ENCODE data around the gene GRIK4.

Gene GRIK4

DNA sequence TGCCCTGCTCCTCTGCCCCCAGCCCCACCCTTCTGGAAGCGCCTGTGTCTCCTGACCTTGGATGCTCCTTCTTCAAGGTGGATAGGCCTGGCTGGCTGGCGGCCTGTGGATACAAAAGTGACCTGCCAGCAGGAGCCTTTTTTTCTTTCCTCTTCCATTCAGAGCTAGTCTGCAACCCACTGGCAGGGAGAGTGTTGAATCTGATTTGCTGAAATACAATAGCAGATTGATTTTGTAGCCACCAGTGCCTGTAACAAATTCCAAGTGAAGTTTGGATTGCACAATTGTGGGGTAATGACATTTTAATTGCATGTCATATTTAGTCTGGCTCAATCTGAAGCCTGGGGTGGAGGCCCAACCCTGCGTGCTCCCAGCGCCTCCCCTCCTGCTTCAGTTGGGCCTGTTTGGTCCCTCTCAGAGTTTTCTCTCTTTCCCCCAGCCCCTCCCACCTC is 97.2 kb downstream of the GRIK4 start:
- TF ChIP-seq, protein P1, sequence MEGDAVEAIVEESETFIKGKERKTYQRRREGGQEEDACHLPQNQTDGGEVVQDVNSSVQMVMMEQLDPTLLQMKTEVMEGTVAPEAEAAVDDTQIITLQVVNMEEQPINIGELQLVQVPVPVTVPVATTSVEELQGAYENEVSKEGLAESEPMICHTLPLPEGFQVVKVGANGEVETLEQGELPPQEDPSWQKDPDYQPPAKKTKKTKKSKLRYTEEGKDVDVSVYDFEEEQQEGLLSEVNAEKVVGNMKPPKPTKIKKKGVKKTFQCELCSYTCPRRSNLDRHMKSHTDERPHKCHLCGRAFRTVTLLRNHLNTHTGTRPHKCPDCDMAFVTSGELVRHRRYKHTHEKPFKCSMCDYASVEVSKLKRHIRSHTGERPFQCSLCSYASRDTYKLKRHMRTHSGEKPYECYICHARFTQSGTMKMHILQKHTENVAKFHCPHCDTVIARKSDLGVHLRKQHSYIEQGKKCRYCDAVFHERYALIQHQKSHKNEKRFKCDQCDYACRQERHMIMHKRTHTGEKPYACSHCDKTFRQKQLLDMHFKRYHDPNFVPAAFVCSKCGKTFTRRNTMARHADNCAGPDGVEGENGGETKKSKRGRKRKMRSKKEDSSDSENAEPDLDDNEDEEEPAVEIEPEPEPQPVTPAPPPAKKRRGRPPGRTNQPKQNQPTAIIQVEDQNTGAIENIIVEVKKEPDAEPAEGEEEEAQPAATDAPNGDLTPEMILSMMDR (IDR thresholded peaks at IDR 0.05; ENCODE audit: low read depth, low read length, missing control alignments): no peak
- H3K4me3 ChIP-seq (ENCODE audit: low read depth, low read length): no peak overlapping the region
- no peak for DNase-seq (ENCODE audit: low read depth)

DNA sequence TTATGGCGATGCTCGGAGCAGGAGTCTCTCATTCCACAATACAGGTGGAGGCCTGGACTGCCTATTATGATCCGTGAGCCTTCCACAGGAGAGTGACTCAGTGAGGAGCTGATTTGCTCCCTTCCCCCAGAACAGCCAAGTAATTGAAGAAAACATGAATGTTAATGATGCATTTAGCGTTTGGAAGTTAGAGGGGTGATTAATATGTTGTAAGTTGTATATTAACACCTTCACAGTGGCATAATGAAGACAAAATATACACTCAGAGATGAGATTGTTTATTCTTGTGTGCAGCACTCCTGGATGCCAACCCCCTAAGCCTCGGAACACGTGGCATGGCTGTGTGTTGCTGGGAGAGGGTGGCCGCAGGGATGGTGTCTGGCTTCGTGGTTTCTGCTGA is 98.6 kb downstream of the GRIK4 start:
- no peak overlapping the region for H3K4me3 ChIP-seq (ENCODE audit: low read depth, low read length)
- DNase-seq (ENCODE audit: low read depth): no peak
- TF ChIP-seq, protein P1 (IDR thresholded peaks at IDR 0.05; ENCODE audit: low read depth, low read length, missing control alignments): no peak

DNA sequence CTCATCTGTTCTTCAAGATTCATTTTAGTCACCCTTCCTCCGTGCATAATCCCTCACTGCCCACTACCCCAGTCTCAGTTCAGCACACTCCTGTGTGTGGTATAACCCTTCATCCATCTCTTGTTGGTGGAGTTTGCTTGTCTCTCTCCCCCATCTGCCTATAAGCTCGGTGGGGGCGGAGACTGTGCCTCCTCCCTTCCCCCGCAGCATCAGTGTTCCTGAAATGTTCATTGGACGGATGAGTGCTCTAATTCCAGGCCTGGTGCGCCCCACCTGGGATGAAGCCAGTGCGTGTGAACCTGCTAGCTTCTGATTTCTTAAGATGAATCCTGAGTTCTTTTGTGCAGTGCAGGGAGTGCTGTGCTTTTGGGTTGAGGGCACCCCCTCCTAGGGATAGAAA is 100.0 kb downstream of the GRIK4 start:
- H3K4me3 ChIP-seq (ENCODE audit: low read depth, low read length): no peak overlapping the region
- DNase-seq (ENCODE audit: low read depth): no peak
- TF ChIP-seq, protein P1 (IDR thresholded peaks at IDR 0.05; ENCODE audit: low read depth, low read length, missing control alignments): no peak

DNA sequence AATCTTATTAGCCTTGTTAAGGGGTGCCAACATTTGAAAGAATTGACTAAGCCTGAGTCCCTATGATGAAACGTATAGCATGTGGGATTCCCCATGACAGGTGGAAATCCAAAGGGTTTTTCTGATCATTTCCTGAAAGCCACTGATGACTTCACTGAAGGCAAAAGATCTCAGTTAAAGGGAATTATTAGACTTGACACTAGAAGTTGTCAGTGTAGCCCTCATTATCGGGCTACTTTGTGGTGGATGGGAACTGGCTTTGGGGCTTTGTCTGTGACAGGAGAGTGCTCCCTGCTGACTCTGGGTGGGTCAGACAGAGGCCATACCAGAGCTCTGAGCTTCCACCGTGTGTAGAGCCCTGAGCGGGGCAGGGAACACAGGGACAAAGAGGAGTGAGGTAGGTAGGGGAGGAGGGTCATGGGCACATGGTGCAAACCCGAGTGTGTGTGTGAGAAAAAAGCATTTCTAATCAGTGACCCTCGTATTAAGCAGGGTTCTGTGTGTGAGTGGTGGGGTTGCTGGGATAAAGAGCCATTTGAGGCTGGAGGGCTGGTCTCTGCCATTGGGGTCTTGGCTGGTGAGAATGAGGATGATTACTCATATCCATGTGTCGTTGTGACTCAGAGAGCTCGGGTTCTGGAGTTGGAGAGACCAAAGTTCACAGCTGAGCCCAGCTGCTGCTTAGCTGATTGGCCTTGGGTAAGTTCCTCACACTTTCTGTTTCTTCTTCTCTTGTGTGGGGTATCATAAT is 101.1 kb downstream of the GRIK4 start:
- TF ChIP-seq, protein P1 (IDR thresholded peaks at IDR 0.05; ENCODE audit: low read depth, low read length, missing control alignments): no peak
- DNase-seq (ENCODE audit: low read depth): peak; percentile 90
- H3K4me3 ChIP-seq (ENCODE audit: low read depth, low read length): peak overlapping the region; percentile 33

DNA sequence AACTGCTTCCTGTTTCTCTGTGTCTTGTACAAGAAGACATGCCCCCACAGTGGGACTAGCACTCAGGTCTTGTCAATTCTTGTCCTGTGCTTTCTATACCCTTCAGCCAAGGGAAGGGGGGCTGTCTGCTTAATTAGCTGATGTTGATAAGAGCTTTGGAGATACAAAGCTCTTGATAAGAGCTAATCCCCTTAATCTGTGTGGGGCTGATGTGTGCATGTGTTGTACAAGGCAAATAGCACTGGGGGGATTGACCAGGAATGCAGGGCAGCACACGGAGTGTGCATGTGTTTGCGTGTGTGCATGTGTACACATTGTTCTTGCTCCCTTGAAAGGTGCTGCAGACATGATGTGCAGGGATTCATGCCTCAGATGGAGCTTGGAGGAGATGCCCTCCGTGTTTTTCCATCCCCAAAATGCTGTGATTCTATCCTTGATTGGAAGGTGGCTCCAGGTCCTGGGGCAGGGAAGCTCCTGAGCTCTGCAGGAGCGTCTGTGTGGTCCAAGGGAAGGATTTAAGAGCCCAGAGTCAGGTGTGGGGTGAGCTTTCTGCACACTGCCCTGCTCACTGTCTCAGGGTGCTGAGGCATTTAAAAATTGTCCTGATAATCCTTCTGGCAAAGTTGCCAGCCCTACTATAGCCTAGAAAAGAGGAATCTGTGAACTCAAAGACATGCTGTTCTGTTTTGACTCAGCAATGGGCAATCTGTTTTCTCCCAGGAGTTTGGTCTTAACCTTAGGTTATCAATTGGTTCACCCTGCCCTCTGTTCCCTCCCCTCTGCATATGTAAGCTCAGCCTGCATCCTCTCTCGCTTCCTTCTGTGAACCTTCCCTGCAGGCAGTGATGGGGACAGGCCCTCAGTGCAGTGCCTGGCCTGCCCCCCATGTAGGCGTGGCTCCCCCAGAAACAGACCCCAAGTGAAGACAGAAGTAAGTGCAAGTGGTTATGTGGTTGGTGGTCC is 102.0 kb downstream of the GRIK4 start:
- TF ChIP-seq, protein P1 (IDR thresholded peaks at IDR 0.05; ENCODE audit: low read depth, low read length, missing control alignments): no peak
- DNase-seq (ENCODE audit: low read depth): peak; percentile 63
- peak overlapping the region; percentile 3; the same call in 1 of the 2 replicates for H3K4me3 ChIP-seq (ENCODE audit: low read depth, low read length)

DNA sequence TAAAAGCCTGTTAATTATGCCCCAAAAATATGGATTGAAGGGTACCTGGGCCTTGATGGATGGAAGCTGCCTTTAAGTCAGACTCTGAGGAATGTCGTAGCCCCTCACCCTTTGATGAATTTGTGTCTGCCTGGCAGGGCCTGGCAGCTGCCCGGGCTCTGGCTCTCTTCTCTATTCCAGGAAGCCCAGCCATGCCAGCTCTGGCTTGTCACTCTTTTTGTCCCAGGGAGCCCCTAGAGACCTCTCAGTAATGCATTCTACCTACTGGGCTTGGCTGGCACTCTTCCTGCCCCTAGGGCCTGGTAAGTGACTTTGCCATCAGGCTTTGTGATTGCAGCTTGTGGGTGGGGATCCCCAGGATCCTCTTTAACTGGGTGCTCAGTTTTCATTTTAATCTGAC is 103.8 kb downstream of the GRIK4 start:
- TF ChIP-seq, protein P1 (IDR thresholded peaks at IDR 0.05; ENCODE audit: low read depth, low read length, missing control alignments): no peak
- no peak overlapping the region for H3K4me3 ChIP-seq (ENCODE audit: low read depth, low read length)
- DNase-seq (ENCODE audit: low read depth): no peak
